ENCODE measurements around the gene PRKAG1.
A peak's percentile ranks its signal among the peaks of the same experiment; 100 is the strongest.

The PRKAG1 gene

GRCh38 chr12:49059045-49059298 lies 40.4 kb upstream of the PRKAG1 start:
- peaks cover 75% of the 10 kb centered on the region for H3K79me2 ChIP-seq (ENCODE audit: low read length)
- no peak overlapping the region for H2AFZ ChIP-seq (ENCODE audit: low read depth, low read length)
- peaks cover 55% of the 10 kb centered on the region for H4K20me1 ChIP-seq (ENCODE audit: insufficient read depth, low read length)
- H3K4me3 ChIP-seq (ENCODE audit: low read length) = peak overlapping the region; percentile 96
- H3K27me3 ChIP-seq (ENCODE audit: low read depth, low read length) = no peaks in the 10 kb centered on the region
- peak overlapping the region; percentile 97 for H3K4me2 ChIP-seq (ENCODE audit: low read length)
- no peak for TF ChIP-seq EZH2phosphoT487 (IDR thresholded peaks at IDR 0.05; ENCODE audit: low read depth)
- TF ChIP-seq CTCF (IDR thresholded peaks at IDR 0.05; ENCODE audit: low read depth, low read length) = no peak
- H3K36me3 ChIP-seq (replicated peaks; ENCODE audit: low read depth, low read length) = peaks cover 15% of the 10 kb centered on the region
- peaks cover 38% of the 10 kb centered on the region for H3K4me1 ChIP-seq (ENCODE audit: low read length)
- H3K9me3 ChIP-seq (ENCODE audit: insufficient read depth, low read length) = no peaks in the 10 kb centered on the region
- H3K9ac ChIP-seq (ENCODE audit: low read length) = peak overlapping the region; percentile 93
- H3K27ac ChIP-seq (ENCODE audit: low read length) = peak overlapping the region; percentile 74

- peak overlapping the region; percentile 97 for H3K4me2 ChIP-seq (ENCODE audit: low read length)
- peaks cover 20% of the 10 kb centered on the region for H3K36me3 ChIP-seq (replicated peaks; ENCODE audit: low read depth, low read length)
- H3K9me3 ChIP-seq (ENCODE audit: insufficient read depth, low read length) = no peaks in the 10 kb centered on the region
- TF ChIP-seq EZH2phosphoT487 (IDR thresholded peaks at IDR 0.05; ENCODE audit: low read depth) (no peak), CTCF (IDR thresholded peaks at IDR 0.05; ENCODE audit: low read depth, low read length) (no peak)
- H2AFZ ChIP-seq (ENCODE audit: low read depth, low read length) = no peak overlapping the region
- H3K79me2 ChIP-seq (ENCODE audit: low read length) = peaks cover 77% of the 10 kb centered on the region
- peak overlapping the region; percentile 74; the same call in 1 of the 2 replicates for H3K27ac ChIP-seq (ENCODE audit: low read length)
- peaks cover 38% of the 10 kb centered on the region for H3K4me1 ChIP-seq (ENCODE audit: low read length)
- H4K20me1 ChIP-seq (ENCODE audit: insufficient read depth, low read length) = peaks cover 55% of the 10 kb centered on the region
- H3K4me3 ChIP-seq (ENCODE audit: low read length) = peak overlapping the region; percentile 96
- peak overlapping the region; percentile 93 for H3K9ac ChIP-seq (ENCODE audit: low read length)
- no peaks in the 10 kb centered on the region for H3K27me3 ChIP-seq (ENCODE audit: low read depth, low read length)
Observed at GRCh38 chr12:49058366-49059044, 39.9 kb upstream of the PRKAG1 start.

- no peak overlapping the region for H2AFZ ChIP-seq (ENCODE audit: low read depth, low read length)
- no peak overlapping the region for H3K27ac ChIP-seq (ENCODE audit: low read length)
- no peak for TF ChIP-seq EZH2phosphoT487 (IDR thresholded peaks at IDR 0.05; ENCODE audit: low read depth)
- TF ChIP-seq CTCF (IDR thresholded peaks at IDR 0.05; ENCODE audit: low read depth, low read length) = no peak
- peaks cover 77% of the 10 kb centered on the region for H3K79me2 ChIP-seq (ENCODE audit: low read length)
- H3K27me3 ChIP-seq (ENCODE audit: low read depth, low read length) = no peaks in the 10 kb centered on the region
- peak overlapping the region; percentile 97 for H3K4me2 ChIP-seq (ENCODE audit: low read length)
- H3K4me3 ChIP-seq (ENCODE audit: low read length) = peak overlapping the region; percentile 96
- peaks cover 55% of the 10 kb centered on the region for H4K20me1 ChIP-seq (ENCODE audit: insufficient read depth, low read length)
- peaks cover 38% of the 10 kb centered on the region for H3K4me1 ChIP-seq (ENCODE audit: low read length)
- H3K36me3 ChIP-seq (replicated peaks; ENCODE audit: low read depth, low read length) = peaks cover 26% of the 10 kb centered on the region
- no peaks in the 10 kb centered on the region for H3K9me3 ChIP-seq (ENCODE audit: insufficient read depth, low read length)
- H3K9ac ChIP-seq (ENCODE audit: low read length) = peak overlapping the region; percentile 93
Observed at GRCh38 chr12:49057888-49058287, 39.3 kb upstream of the PRKAG1 start.

- Histone ChIP-seq H3K9me3 (ENCODE audit: insufficient read depth, low read length) (no peaks in the 10 kb centered on the region), H3K4me1 (ENCODE audit: low read length) (peaks cover 34% of the 10 kb centered on the region), H3K4me3 (ENCODE audit: low read length) (peak overlapping the region; percentile 96; the same call in 1 of the 2 replicates), H3K36me3 (replicated peaks; ENCODE audit: low read depth, low read length) (peaks cover 35% of the 10 kb centered on the region), H4K20me1 (ENCODE audit: insufficient read depth, low read length) (peaks cover 55% of the 10 kb centered on the region), H2AFZ (ENCODE audit: low read depth, low read length) (no peak overlapping the region), H3K9ac (ENCODE audit: low read length) (no peak overlapping the region), H3K4me2 (ENCODE audit: low read length) (peak overlapping the region; percentile 97), H3K27me3 (ENCODE audit: low read depth, low read length) (no peaks in the 10 kb centered on the region), H3K27ac (ENCODE audit: low read length) (no peak overlapping the region), H3K79me2 (ENCODE audit: low read length) (peaks cover 73% of the 10 kb centered on the region)
- TF ChIP-seq CTCF (IDR thresholded peaks at IDR 0.05; ENCODE audit: low read depth, low read length) = no peak
- TF ChIP-seq EZH2phosphoT487 (IDR thresholded peaks at IDR 0.05; ENCODE audit: low read depth) = no peak
Observed at GRCh38 chr12:49055978-49056754, 37.6 kb upstream of the PRKAG1 start.

All from OCI-LY3 (cell line).